Skeletal muscle cell (primary cell): Measurements from ENCODE around the gene OR10G3.

Source experiments
- DNase-seq: peaks from one replicate; pipeline ENCODE4 v3.0.0-alpha.2; 2010; ENCODE audit warnings: low read depth
- H3K4me3 ChIP-seq: 2 replicates; pipeline ENCODE4 v1.5.1; 2011; ENCODE audit warnings: low read depth, mild to moderate bottlenecking, control low read depth, low read length, moderate library complexity

OR10G3 gene

GRCh38 chr14:21537090-21537424, 42.8 kb downstream of the OR10G3 start:
- no peak overlapping the region for H3K4me3 ChIP-seq
- DNase-seq, result no peak

- no peak for DNase-seq
- peak overlapping the region; percentile 4 for H3K4me3 ChIP-seq
These were observed 43.3 kb downstream of the OR10G3 start for GRCh38 chr14:21536418-21537089.

GRCh38 chr14:21535545-21536417, 44.1 kb downstream of the OR10G3 start:
- H3K4me3 ChIP-seq, result no peak overlapping the region
- DNase-seq, result no peak

DNA sequence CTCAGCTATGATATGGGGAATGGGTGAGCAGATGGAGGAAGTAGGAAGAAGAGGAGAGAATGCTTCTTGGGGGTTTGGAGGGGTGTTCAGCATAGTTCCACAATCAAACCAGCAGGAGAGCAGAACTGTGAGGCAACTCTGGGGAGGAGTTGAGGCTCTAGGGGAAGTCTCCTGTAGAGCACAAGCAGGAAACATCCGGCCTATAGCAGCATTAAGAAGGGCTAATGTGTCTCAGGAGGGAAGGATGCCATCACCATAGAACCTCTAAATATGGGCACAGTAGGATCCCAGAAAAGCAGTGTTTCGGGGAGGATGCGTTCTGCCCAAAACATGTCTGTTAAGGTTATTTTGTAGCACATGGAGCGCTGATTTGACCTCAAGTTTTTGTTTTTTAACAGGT, 45.3 kb downstream of the OR10G3 start:
- no peak for DNase-seq
- H3K4me3 ChIP-seq, result no peak overlapping the region

DNA sequence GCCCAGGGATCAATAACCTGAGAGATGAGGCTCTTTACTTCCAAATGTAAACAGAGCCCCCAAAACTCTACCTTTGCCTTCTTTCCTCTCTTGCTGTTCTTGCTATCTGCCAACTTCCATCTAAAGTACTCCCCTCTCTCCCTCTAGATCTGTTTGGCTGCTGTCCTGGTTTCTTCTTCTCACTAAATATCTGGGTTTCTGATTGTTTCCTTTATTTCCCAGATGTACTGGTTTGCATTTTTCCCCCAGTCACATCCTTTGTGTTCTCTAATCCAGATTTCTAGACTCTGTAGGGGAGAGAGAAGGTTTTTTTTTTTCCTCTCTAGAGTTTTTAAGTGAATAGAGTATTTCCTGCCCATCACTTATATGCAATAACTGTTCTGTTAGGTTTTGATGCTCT, 46.6 kb downstream of the OR10G3 start:
- DNase-seq, result no peak
- H3K4me3 ChIP-seq, result no peak overlapping the region

DNA sequence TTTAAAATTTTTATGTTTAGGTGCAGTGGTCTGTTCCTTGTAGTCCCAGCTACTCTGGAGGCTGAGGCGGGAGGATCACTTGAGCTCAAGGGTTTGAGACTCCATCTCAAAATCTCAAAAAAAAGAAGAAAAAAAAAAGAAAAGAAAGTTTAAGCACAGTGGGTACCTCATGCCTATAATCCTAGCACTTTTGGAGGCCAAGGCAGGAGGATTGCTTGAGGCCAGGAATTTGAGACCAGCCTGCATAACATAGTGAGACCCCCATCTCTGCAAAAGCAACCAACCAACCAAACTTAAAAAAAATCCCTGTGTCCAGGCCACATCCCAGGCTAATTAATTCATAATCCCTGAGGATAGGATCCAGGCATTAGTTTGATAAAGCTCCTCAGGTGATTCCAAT, 50.4 kb downstream of the OR10G3 start:
- no peak for DNase-seq
- no peak overlapping the region for H3K4me3 ChIP-seq

GRCh38 chr14:21528381-21529348, 51.2 kb downstream of the OR10G3 start:
- no peak for DNase-seq
- no peak overlapping the region for H3K4me3 ChIP-seq

GRCh38 chr14:21527318-21527679, 52.6 kb downstream of the OR10G3 start:
- H3K4me3 ChIP-seq, result no peak overlapping the region
- no peak for DNase-seq

DNA sequence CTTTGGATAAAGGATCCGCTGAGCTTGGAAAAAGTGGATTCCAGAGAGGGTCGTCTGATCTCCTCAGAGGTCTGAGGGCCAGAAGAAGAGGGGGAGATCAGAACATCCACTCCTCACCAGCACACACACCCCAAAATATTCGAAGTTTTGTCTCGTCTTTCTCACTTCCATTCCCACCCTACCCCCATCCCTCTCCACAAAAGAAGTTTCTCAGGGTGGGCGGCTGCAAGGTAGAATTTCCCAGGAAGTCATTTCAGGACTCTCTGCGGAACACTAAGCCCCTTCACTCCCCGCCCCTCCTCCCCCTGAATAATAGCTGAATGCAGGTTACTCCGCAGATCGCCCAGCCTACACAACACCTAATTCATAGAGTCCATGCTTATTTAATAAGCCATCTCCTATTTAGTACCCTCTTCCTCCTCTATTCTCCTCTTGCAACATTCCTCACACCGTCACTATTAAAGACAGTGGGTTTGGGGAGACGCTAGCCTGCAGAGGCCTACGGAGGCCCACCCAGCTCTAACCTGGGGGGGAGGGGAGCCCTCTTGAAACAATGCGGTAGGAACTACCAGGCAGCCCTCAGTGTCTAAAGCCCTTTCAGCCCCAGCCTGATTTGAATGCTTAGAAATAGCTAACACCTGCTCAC, 53.1 kb downstream of the OR10G3 start:
- no peak for DNase-seq
- peak overlapping the region; percentile 74 for H3K4me3 ChIP-seq

GRCh38 chr14:21525962-21526671, 53.8 kb downstream of the OR10G3 start, which contains the start of gene SALL2:
Gene SALL2 (minus strand): TSS chr14:21526346. CDS start chr14:21526127, 219 bp downstream.
- H3K4me3 ChIP-seq, result peak within 1 kb of the TSS; percentile 74
- DNase-seq, result no peak

- DNase-seq, result no peak
- peak overlapping the region; percentile 74 for H3K4me3 ChIP-seq
These were observed 54.3 kb downstream of the OR10G3 start for GRCh38 chr14:21525571-21525961.

DNA sequence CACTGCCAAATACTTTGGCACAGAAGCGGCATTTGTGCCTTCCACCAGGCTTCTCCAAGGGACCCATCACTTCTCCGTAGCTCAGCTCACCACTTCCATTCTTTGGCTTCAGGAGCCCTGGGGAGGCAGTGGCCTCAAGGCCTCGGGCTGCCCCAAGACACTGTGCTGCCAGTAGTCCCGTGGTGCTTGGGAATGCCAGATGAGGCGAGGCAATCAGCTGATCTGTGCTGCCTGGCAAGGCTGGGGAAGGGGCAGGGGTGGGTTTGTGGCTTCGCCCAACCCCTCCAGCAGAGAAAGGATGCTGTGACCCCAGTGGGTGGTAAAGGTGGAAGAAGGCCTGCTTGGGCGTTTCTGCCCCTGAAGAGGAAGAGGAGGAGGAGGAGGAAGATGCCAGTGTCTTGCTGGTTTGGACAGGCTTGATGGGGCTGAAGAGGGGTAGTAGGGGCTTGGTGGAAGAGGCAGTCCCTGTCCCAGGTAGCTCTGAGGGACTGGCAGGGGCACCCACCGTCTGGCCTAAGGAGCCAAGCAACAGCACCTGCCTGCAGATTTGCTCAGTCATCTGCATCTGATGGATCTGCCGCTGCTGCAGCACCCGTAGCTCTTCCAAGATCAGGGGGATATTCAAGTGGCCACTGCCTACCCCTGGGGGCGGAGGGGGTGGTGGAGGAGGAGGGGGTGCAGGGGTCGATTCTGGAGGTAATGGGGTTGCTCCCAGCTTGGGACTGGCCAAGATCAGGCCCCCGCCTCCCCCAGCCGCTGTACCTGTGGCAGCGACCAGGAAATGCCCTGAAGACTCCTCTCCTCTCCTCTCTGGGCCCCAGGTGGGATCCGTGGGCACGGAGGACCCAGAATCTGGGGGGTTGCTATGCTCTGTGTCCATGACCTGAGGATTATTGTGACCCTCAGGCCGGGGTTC, 55.0 kb downstream of the OR10G3 start:
- H3K4me3 ChIP-seq, result peak overlapping the region; percentile 74

DNA sequence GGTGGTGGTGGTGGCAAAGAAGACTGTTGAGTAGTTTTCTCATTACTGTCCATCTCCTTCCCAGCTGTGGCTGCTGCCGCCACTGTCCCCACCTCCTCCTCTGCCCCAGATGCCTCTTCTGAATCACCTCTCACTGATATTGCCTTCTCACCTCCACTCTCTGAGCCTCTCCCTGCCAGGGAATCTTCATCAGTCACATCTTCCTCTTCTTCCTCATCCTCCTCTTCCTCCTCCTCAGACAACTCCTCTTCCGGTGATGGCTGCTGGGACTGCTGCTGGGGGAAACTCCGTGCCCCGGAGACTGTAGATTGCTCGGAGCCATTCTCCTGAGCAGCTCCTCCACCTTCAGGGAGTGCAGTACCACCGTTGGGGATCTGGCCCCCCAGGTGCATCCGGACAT, 56.7 kb downstream of the OR10G3 start:
- no peak for DNase-seq
- no peak overlapping the region for H3K4me3 ChIP-seq

More for the DNA sequence above, 55.0 kb downstream of the OR10G3 start:
- DNase-seq, result no peak

GRCh38 chr14:21521501-21521900, 58.4 kb downstream of the OR10G3 start:
- H3K4me3 ChIP-seq, result no peak overlapping the region
- peak; percentile 31 for DNase-seq

DNA sequence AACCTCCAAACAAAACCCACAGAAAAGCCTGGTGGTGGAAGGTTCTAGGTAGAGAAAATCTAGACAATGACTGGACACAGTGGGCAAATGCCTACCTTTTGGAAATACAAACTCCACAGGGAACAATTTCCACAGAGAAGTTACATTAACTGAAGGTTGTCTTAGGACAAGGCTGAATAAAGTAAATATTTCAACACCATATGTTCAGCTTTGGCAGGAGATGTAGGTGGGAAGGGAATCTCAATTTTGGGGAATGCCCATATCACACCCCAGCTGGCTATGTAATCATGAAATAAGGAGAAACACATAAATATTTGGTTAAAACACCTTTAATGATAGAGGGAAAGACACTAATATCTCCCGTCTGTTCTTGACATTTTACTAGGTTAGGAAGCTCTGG, 59.1 kb downstream of the OR10G3 start:
- no peak overlapping the region for H3K4me3 ChIP-seq
- no peak for DNase-seq

DNA sequence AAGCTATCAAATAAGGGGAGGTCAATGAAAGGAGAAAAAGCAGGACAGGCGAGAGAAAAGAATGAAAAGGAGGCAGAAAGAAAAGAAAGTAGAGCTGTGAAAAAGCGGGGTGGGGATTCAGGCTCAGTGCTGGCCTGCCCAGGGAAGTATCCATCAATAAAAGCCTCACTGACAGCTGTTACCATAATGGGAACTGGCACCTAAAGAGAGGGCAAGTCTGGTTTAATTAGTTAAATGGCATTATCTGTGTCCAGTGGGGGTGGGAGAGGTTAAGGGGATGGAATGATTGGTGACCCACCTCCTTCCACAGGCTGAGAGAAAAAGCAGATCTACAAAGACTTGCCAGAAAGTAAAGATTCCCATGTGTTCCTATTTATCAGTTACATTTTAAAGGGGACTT, 61.2 kb downstream of the OR10G3 start:
- DNase-seq, result no peak
- H3K4me3 ChIP-seq, result no peak overlapping the region
